Tibial nerve (tissue), 3 donors: ENCODE measurements around the gene NEK3.
"Not testable (repeated sequence)": the region's sequence is repeated elsewhere in the genome, so short reads cannot be mapped to it uniquely, and the experiment has no call there.

Experiments
- POLR2A ChIP-seq, 2 donors: fragments of 450-650 bp; IDR thresholded peaks; one replicate each; pipeline ENCODE4 v1.6.1; 2017; ENCODE audit warnings: antibody characterized with exemption in 2 of 2, mild to moderate bottlenecking in 2 of 2, moderate library complexity in 2 of 2
- TF ChIP-seq, protein P1 (sequence below), 5 experiments: fragments of 200-600 bp in 3 of 5; fragments of 450-650 bp in 2 of 5; sonication (generic) in 3 of 5; IDR thresholded peaks; one replicate each; pipeline ENCODE4 v1.5.1; 2016 to 2019; ENCODE audit warnings: antibody characterized with exemption in 5 of 5, mild to moderate bottlenecking in 3 of 5, moderate library complexity in 2 of 5

DNA sequence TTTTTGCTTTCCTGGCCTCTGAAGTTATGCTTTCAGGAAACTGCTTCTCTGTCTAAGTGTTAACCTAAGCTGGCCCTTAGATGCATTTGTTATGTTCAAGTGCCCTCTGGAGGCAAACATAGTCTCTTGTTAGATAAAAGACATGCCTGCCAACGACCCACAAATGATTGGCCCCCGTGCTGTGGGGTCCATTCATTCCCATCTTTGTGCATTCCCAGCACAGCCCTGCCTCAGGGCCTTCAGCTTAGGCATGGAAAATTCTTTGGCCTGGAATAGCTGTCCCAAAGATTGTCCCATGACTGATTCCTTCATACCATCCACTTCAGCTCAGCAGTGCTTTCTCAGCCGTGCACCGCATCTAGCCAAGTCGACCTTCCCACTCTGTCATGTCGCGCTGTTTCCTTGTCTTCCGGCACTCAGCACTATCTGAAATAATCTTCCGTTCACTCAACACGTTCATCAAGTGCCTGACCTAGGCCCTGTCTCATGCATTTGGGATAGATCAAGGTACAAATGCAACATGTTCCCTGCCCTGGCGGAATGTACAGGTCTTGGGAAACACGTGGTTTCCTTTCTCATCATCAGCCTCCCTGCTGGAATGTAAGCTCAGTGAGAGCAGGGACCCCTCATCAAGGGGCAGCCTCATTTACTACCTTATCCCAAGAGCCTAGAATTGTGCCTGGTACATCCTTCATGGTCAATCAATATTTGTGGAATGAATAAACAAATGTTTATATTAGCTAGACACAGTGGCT is 42.2 kb upstream of the NEK3 start:
- TF ChIP-seq POLR2A (IDR thresholded peaks at IDR 0.05): not testable (repeated sequence)
- TF ChIP-seq, protein P1, sequence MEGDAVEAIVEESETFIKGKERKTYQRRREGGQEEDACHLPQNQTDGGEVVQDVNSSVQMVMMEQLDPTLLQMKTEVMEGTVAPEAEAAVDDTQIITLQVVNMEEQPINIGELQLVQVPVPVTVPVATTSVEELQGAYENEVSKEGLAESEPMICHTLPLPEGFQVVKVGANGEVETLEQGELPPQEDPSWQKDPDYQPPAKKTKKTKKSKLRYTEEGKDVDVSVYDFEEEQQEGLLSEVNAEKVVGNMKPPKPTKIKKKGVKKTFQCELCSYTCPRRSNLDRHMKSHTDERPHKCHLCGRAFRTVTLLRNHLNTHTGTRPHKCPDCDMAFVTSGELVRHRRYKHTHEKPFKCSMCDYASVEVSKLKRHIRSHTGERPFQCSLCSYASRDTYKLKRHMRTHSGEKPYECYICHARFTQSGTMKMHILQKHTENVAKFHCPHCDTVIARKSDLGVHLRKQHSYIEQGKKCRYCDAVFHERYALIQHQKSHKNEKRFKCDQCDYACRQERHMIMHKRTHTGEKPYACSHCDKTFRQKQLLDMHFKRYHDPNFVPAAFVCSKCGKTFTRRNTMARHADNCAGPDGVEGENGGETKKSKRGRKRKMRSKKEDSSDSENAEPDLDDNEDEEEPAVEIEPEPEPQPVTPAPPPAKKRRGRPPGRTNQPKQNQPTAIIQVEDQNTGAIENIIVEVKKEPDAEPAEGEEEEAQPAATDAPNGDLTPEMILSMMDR (IDR thresholded peaks at IDR 0.05): peak in 2 of 5 experiments; percentile 30 to 38
